IMR-90 (cell line): ENCODE results near the gene NUDCD3. TPM values are rescaled to one million over a fixed set of nuclear protein-coding genes. Genes with fewer than 3 reads are reported as not detected.

Experiments
- ATAC-seq: fragments of 200-7000 bp; cut with Tn5 transposase; 2 replicates; pipeline ENCODE4 v1.9.1; 2020; ENCODE audit warnings: low read depth, mild to moderate bottlenecking, moderate library complexity
- BruUV-seq: library from RNA; stranded (reverse); fragments of 400-500 nt; replicated peaks from 2 replicates; lab custom pipeline; 2021; lab: Mats Ljungman, UMichigan
- CTCF ChIA-PET: fragments of 300-600 bp; formaldehyde crosslinking; extraction: SDS; loops from one replicate; lab custom pipeline; 2021; ENCODE audit warnings: antibody characterized with exemption; lab: Yijun Ruan, JAX
- POLR2A ChIA-PET: fragments of 300-600 bp; sonication (Branson Sonifier 250); formaldehyde crosslinking; loops from one replicate; lab custom pipeline; 2022; ENCODE audit warnings: antibody characterized with exemption; ENCODE audit not compliant: unreplicated experiment; lab: Charles Lee
- DNase-seq: peaks from one replicate; pipeline ENCODE4 v3.0.0; 2013
- H2AFZ ChIP-seq: replicated peaks from 2 replicates; pipeline ENCODE3; 2013; ENCODE audit warnings: low read length, mild to moderate bottlenecking; ENCODE audit not compliant: poor library complexity
- H2AK5ac ChIP-seq: 2 replicates; pipeline ENCODE4 v1.6.1; 2013; ENCODE audit warnings: low read depth, low read length, inconsistent platforms
- H2AK9ac ChIP-seq: replicated peaks from 2 replicates; pipeline ENCODE3; 2013; ENCODE audit warnings: mild to moderate bottlenecking, low read depth, low read length, moderate library complexity; ENCODE audit not compliant: poor library complexity
- H2BK120ac ChIP-seq: 2 replicates; pipeline ENCODE4 v1.6.1; 2013; ENCODE audit warnings: low read depth, low read length, inconsistent platforms
- H2BK15ac ChIP-seq: 3 replicates; pipeline ENCODE4 v1.6.1; 2013; ENCODE audit warnings: low read depth, low read length, inconsistent platforms
- H2BK20ac ChIP-seq: 2 replicates; pipeline ENCODE4 v1.6.1; 2013; ENCODE audit warnings: low read depth, mild to moderate bottlenecking, inconsistent platforms, low read length, moderate library complexity
- H2BK5ac ChIP-seq: 2 replicates; pipeline ENCODE4 v1.6.1; 2013; ENCODE audit warnings: mild to moderate bottlenecking, low read depth, low read length, inconsistent platforms; ENCODE audit not compliant: poor library complexity, severe bottlenecking
- H3K14ac ChIP-seq: replicated peaks from 2 replicates; pipeline ENCODE4 v1.6.1; 2013; ENCODE audit warnings: low read depth, low read length, inconsistent platforms
- H3K18ac ChIP-seq: 2 replicates; pipeline ENCODE4 v1.6.1; 2013; ENCODE audit warnings: low read depth, low read length, control low read depth
- H3K23ac ChIP-seq: 2 replicates; pipeline ENCODE4 v1.6.1; 2013; ENCODE audit warnings: low read depth, low read length, inconsistent platforms
- H3K27ac ChIP-seq: 2 replicates; pipeline ENCODE4 v1.5.1; 2013; ENCODE audit warnings: mild to moderate bottlenecking, control low read depth, low read length; ENCODE audit not compliant: insufficient read depth
- H3K27me3 ChIP-seq: 2 replicates; pipeline ENCODE4 v1.6.1; 2013; ENCODE audit warnings: low read length; ENCODE audit not compliant: control insufficient read depth, insufficient read depth
- H3K36me3 ChIP-seq: 2 replicates; pipeline ENCODE4 v1.6.1; 2013; ENCODE audit warnings: low read length, mixed read lengths; ENCODE audit not compliant: control insufficient read depth, insufficient read depth
- H3K4ac ChIP-seq: 2 replicates; pipeline ENCODE4 v1.6.1; 2013; ENCODE audit warnings: low read depth, low read length, inconsistent platforms
- H3K4me1 ChIP-seq: 2 replicates; pipeline ENCODE4 v1.6.1; 2013; ENCODE audit warnings: low read length, mixed read lengths; ENCODE audit not compliant: control insufficient read depth, insufficient read depth
- H3K4me2 ChIP-seq: 2 replicates; pipeline ENCODE4 v1.6.1; 2013; ENCODE audit warnings: low read depth, mild to moderate bottlenecking, control low read depth, low read length, moderate library complexity
- H3K4me3 ChIP-seq: 2 replicates; pipeline ENCODE4 v1.5.1; 2013; ENCODE audit warnings: low read depth, mild to moderate bottlenecking, control low read depth, low read length, moderate library complexity; ENCODE audit not compliant: insufficient read depth
- H3K56ac ChIP-seq: 2 replicates; pipeline ENCODE4 v1.6.1; 2013; ENCODE audit warnings: low read length, inconsistent platforms; ENCODE audit not compliant: insufficient read depth; ENCODE audit errors: extremely low read depth
- H3K79me1 ChIP-seq, 2 experiments: 2 replicates each; pipeline ENCODE4 v1.6.1; 2013; ENCODE audit warnings: low read length in 2 of 2, inconsistent platforms in 1 of 2, low read depth in 1 of 2
- H3K9ac ChIP-seq: 2 replicates; pipeline ENCODE4 v1.6.1; 2013; ENCODE audit warnings: low read depth, low read length, control low read depth
- H3K9me1 ChIP-seq: 2 replicates; pipeline ENCODE4 v1.6.1; 2013; ENCODE audit warnings: low read length, inconsistent platforms; ENCODE audit not compliant: insufficient read depth
- H3K9me3 ChIP-seq: 2 replicates; pipeline ENCODE4 v1.6.1; 2013; ENCODE audit warnings: low read length; ENCODE audit not compliant: control insufficient read depth, insufficient read depth
- H4K20me1 ChIP-seq: 2 replicates; pipeline ENCODE4 v1.6.1; 2013; ENCODE audit warnings: low read length, inconsistent platforms; ENCODE audit not compliant: insufficient read depth
- H4K5ac ChIP-seq: 2 replicates; pipeline ENCODE4 v1.6.1; 2013; ENCODE audit warnings: mild to moderate bottlenecking, low read depth, low read length, control low read depth
- H4K8ac ChIP-seq, 2 experiments: 2 replicates each; pipeline ENCODE4 v1.6.1; 2013; ENCODE audit warnings: low read depth in 2 of 2, low read length in 2 of 2, control low read depth in 1 of 2, inconsistent platforms in 1 of 2
- H4K91ac ChIP-seq: 2 replicates; pipeline ENCODE4 v1.6.1; 2013; ENCODE audit warnings: low read depth, low read length, inconsistent platforms; ENCODE audit not compliant: insufficient read depth
- BHLHE40 ChIP-seq: fragments of 150-350 bp; IDR thresholded peaks from 2 replicates; pipeline ENCODE4 v1.6.1; 2016; ENCODE audit warnings: mild to moderate bottlenecking, low read depth, low read length
- MAFK ChIP-seq: IDR thresholded peaks from 2 replicates; pipeline ENCODE4 v1.6.1; 2012; ENCODE audit warnings: low read depth, low read length, improper control_type of control experiment
- RFX5 ChIP-seq: IDR thresholded peaks from 2 replicates; pipeline ENCODE4 v1.8.0; 2012; ENCODE audit warnings: low read depth, mild to moderate bottlenecking, low read length, moderate library complexity
- WGBS, 2 experiments: methylation state at CpG; one replicate each; pipeline versions ENCODE4 v1.1.5 to v1.1.7; 2013; ENCODE audit warnings: missing lambda C conversion rate in 2 of 2; ENCODE audit not compliant: insufficient read length in 1 of 2; ENCODE audit errors: extremely low coverage in 2 of 2; 5-methylcytosine and 5-hydroxymethylcytosine counted together
- dilution Hi-C: fragments of 300-500 bp; cut with HindIII; formaldehyde crosslinking; loops from one replicate; pipeline ENCODE4 v1.14.3; 2018; ENCODE audit warnings: low sequenced_read_pairs; ENCODE audit not compliant: unreplicated experiment
- in situ Hi-C: fragments of 300-500 bp; cut with MboI; formaldehyde crosslinking; loops from 3 replicates; pipeline ENCODE4 v1.14.3; 2019; ENCODE audit warnings: low sequenced_read_pairs, inconsistent platforms, mixed read lengths
- intact Hi-C: fragments of 100-400 bp; cut with micrococcal nuclease; formaldehyde crosslinking; loops from 2 replicates; pipeline ENCODE4 v1.10.0; 2022
- polyA plus RNA-seq, 3 experiments: library from polyadenylated mRNA; depleted of rRNA; stranded (reverse); fragments of >200 nt; gene quantifications; 2 replicates each; pipeline ENCODE4 v1.2.3, GENCODE V29; 2012; ENCODE audit warnings: low replicate concordance in 1 of 3
- total RNA-seq: library from RNA; depleted of rRNA; stranded (reverse); fragments of >200 nt; gene quantifications from 2 replicates; pipeline ENCODE4 v1.2.3, GENCODE V29; 2012

Gene NUDCD3
- total and polyA plus RNA-seq, 2 of the 4 experiments (the other 2 are of a cell fraction) = 49.5 to 76.0 TPM

- Histone ChIP-seq H3K9ac (peak overlapping the region; percentile 84), H4K8ac (peak overlapping the region; percentile 80 to 100), H2BK5ac (peak overlapping the region; percentile 96), H3K9me1 (peaks cover 10% of the 10 kb centered on the region), H2AFZ (no peak overlapping the region), H2AK5ac (no peak overlapping the region), H3K36me3 (no peaks in the 10 kb centered on the region), H3K23ac (peak overlapping the region; percentile 65; the same call in 1 of the 2 replicates), H3K27ac (peak overlapping the region; percentile 97; the same call in 1 of the 2 replicates), H2BK15ac (0 out of 3 replicates have a peak overlapping the region, but pooled peaks have one; percentile 4), H2BK120ac (peak overlapping the region; percentile 48; the same call in 1 of the 2 replicates), H3K14ac (no peak overlapping the region; the same call in 1 of the 2 replicates), H3K4ac (peak overlapping the region; percentile 92; the same call in 1 of the 2 replicates), H3K4me2 (peak overlapping the region; percentile 91), H3K79me1 (peaks cover 21 to 39% of the 10 kb centered on the region in 2 experiments), H2AK9ac (no peak overlapping the region), H4K91ac (peak overlapping the region; percentile 94; the same call in 1 of the 2 replicates), H3K18ac (no peak overlapping the region), H3K9me3 (no peaks in the 10 kb centered on the region), H3K56ac (peak overlapping the region; percentile 96), H3K4me3 (peak overlapping the region; percentile 94), H4K20me1 (peaks cover 10% of the 10 kb centered on the region; the same call in 1 of the 2 replicates), H2BK20ac (no peak overlapping the region), H4K5ac (peak overlapping the region; percentile 93), H3K27me3 (peaks cover 4% of the 10 kb centered on the region), H3K4me1 (peaks cover 2% of the 10 kb centered on the region; the same call in 1 of the 2 replicates)
- TF ChIP-seq MAFK = no peak
- TF ChIP-seq RFX5 = no peak
- TF ChIP-seq BHLHE40 = no peak
- ChIA-PET CTCF (interaction anchor here (0.7 to 3.0 kb wide), 2 partner anchors 51 to 74 kb away, joined by 3 to 14 read pairs; no protein-coding TSS in a partner anchor), POLR2A (no interaction called here)
- DNase-seq = no peak
- no CpG with 5 or more reads among the region's 3 CpGs for WGBS, 2 experiments
- intact Hi-C loops = no loop called here
- no TSS peak for BruUV-seq
- dilution Hi-C loops = no loop called here
- ATAC-seq = no peak
- in situ Hi-C loops = no loop called here
These were observed 771 bp upstream of the NUDCD3 start for GRCh38 chr7:44491229-44491628.
